BE2C (cell line): ENCODE data around the gene BNIPL.

Experiments used
- DNase-seq: peaks from one replicate; pipeline ENCODE4 v3.0.0-alpha.2; 2020
- H3K27me3 ChIP-seq: fragments of 250-450 bp; sonication (Bioruptor Pico); 2 replicates; pipeline ENCODE4 v1.5.1; 2020; ENCODE audit warnings: mild to moderate bottlenecking
- H3K36me3 ChIP-seq: fragments of 250-450 bp; sonication (Bioruptor Pico); 2 replicates; pipeline ENCODE4 v1.5.1; 2020; ENCODE audit warnings: mild to moderate bottlenecking
- H3K4me1 ChIP-seq: fragments of 250-450 bp; sonication (Bioruptor Pico); 2 replicates; pipeline ENCODE4 v1.5.1; 2020
- H3K4me3 ChIP-seq: 2 replicates; pipeline ENCODE4 v1.5.1; 2011; ENCODE audit warnings: low read depth, low read length
- H3K9me3 ChIP-seq: fragments of 250-450 bp; sonication (Bioruptor Pico); 2 replicates; pipeline ENCODE4 v1.5.1; 2020
- TF ChIP-seq, protein P1 (sequence below): IDR thresholded peaks from 2 replicates; pipeline ENCODE4 v1.5.1; 2012; ENCODE audit warnings: mild to moderate bottlenecking, low read depth, low read length

BNIPL gene

DNA sequence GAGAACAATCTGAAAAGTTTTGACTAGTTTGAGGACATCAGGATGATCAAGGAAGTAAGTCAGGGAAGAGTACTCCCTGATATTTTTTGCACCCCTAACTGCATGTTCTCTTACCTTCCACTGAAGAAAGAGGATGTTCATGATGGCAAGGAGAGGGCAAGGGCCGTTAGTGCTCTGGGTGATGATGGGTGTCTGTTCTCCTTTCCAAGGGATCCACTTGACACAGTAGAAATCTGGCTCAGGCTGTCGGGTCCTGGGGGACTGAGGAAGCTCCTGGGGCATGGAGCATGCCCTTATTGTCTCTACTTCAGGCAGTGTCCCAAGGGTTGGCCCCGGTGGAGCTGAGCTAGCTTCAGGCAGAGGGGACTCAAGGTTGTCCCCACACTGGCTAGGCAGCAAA, 34.3 kb upstream of the BNIPL start:
- H3K4me3 ChIP-seq, result no peak overlapping the region
- H3K36me3 ChIP-seq, result no peaks in the 10 kb centered on the region; the same call in none of the 2 replicates
- H3K27me3 ChIP-seq, result no peaks in the 10 kb centered on the region
- TF ChIP-seq, protein P1, sequence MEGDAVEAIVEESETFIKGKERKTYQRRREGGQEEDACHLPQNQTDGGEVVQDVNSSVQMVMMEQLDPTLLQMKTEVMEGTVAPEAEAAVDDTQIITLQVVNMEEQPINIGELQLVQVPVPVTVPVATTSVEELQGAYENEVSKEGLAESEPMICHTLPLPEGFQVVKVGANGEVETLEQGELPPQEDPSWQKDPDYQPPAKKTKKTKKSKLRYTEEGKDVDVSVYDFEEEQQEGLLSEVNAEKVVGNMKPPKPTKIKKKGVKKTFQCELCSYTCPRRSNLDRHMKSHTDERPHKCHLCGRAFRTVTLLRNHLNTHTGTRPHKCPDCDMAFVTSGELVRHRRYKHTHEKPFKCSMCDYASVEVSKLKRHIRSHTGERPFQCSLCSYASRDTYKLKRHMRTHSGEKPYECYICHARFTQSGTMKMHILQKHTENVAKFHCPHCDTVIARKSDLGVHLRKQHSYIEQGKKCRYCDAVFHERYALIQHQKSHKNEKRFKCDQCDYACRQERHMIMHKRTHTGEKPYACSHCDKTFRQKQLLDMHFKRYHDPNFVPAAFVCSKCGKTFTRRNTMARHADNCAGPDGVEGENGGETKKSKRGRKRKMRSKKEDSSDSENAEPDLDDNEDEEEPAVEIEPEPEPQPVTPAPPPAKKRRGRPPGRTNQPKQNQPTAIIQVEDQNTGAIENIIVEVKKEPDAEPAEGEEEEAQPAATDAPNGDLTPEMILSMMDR, result no peak
- H3K9me3 ChIP-seq, result no peaks in the 10 kb centered on the region
- no peak for DNase-seq
- H3K4me1 ChIP-seq, result no peaks in the 10 kb centered on the region

DNA sequence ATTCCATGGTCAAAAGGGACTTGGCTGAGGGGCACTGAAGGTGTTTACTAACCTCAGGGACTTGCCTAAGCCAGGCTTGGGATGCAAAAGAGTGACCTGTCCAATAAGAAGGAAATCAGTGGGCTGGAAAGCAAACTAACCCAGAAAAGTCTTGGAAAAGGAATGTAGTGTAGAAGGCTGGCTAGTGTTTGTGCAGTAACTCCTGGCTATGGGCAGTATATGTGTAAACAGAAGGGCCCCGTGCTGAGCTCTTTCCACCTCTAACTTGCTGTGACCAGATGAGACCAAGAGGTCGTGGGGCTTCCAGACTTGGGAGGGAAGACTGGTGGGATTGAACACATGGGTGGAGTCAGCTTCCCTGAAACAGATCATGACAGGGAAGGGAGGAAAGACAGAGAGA, 33.8 kb upstream of the BNIPL start:
- TF ChIP-seq, protein P1, result no peak
- DNase-seq, result no peak
- H3K4me1 ChIP-seq, result no peaks in the 10 kb centered on the region

DNA sequence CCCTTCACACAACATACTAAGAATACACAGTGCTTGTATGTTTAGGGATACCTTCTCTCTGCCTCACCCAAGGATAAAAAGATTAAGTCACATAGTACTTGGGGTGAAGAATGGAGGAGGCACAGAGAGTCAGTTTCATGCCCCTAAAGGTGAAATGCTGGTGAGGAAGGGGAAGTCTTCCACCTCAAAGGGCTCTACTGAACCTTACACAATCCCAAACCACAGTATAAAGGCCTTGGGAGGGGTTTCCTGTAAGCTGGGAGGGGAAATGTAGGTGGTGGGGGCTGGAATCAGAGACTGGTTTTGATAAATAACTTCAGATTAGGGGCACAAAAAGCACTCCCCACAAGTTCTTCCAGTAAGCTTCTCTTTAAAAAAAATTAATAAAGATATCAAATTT, 33.2 kb upstream of the BNIPL start:
- H3K36me3 ChIP-seq, result no peaks in the 10 kb centered on the region; the same call in none of the 2 replicates
- TF ChIP-seq, protein P1, result no peak
- H3K4me3 ChIP-seq, result no peak overlapping the region
- DNase-seq, result no peak
- H3K27me3 ChIP-seq, result no peaks in the 10 kb centered on the region
- no peaks in the 10 kb centered on the region for H3K9me3 ChIP-seq
- no peaks in the 10 kb centered on the region for H3K4me1 ChIP-seq

More for the DNA sequence above, 33.8 kb upstream of the BNIPL start:
- Histone ChIP-seq H3K4me3 (no peak overlapping the region), H3K36me3 (no peaks in the 10 kb centered on the region; the same call in none of the 2 replicates), H3K9me3 (no peaks in the 10 kb centered on the region), H3K27me3 (no peaks in the 10 kb centered on the region)

DNA sequence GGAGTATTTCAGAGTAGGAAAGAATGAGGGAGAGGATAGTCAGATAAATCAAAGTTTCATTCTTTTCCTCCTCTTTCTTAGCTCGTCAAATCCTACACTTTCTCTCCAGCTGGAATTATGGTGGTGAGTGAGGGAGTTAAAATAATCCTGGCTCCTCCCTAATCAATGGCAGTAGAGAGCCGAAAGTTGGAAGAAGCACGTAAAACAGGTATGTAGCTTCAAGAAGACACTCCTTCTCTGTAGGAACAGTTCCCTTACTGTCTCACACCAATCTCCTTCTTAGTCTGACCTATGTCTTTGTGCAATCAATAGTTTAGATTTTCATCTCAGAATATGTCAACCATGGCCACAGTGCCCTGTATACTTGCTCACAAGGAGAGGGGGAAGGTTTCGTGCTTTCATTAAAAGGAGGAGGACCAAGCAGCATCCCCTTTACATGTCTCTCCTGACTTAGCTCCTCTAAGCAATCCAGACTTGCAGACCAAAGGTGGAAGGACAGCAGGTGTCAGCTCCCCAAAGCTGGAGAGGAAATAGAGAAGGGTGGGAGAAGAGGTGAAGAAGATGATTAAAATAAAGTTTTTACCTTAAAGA, 30.6 kb upstream of the BNIPL start:
- peak overlapping the region; percentile 72 for H3K4me3 ChIP-seq
- no peak for DNase-seq
- TF ChIP-seq, protein P1, result no peak
- no peaks in the 10 kb centered on the region for H3K9me3 ChIP-seq
- H3K36me3 ChIP-seq, result no peaks in the 10 kb centered on the region; the same call in 1 of the 2 replicates
- no peaks in the 10 kb centered on the region for H3K4me1 ChIP-seq
- no peaks in the 10 kb centered on the region for H3K27me3 ChIP-seq

DNA sequence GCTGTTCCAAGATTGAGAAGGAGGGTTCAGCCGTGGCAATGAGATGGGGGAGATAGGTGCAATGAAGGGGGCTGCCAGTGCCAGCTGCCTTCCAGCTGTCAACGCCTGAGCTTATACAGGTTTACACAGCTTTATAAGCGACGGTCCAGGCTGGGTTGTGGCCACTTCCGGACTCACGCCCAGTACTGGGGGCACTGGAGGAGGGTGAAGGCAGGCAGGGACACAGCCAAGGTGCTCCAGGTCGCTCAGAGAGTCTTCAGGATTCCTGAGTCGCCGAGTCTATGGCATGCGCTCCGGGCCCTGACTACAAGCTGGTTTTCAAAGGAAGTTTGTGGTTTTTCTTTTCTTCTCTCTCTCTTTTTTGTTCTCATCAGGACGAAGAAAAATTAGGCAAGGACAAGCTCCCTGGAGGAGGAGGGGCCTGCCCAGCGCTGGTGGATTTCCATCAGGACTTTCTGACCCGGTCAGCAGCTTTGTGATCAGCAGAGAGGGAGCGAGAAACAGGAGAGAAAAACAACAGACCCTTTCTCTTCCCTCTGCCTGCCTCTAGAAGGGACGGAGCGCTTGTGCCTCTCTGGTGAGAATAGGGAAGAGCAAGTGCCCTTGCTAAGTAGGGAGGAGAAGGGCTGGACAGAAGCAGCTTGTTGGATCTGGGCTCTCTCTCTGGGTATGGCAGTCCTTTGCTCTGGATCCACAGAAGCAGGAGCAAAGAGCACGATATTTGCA, 29.9 kb upstream of the BNIPL start, which contains the start of gene MINDY1:
TSS of gene MINDY1 (minus strand) at position 576 of the 726 bp plus-strand sequence. CDS start 4,285 bp downstream, outside the sequence.
- Histone ChIP-seq H3K4me3 (peak within 1 kb of the TSS; percentile 83), H3K36me3 (no peaks in the 10 kb centered on the region; the same call in 1 of the 2 replicates), H3K27me3 (no peaks in the 10 kb centered on the region), H3K4me1 (no peaks in the 10 kb centered on the region), H3K9me3 (no peaks in the 10 kb centered on the region)
- TF ChIP-seq, protein P1, result peak; percentile 63
- peak; percentile 80 for DNase-seq

DNA sequence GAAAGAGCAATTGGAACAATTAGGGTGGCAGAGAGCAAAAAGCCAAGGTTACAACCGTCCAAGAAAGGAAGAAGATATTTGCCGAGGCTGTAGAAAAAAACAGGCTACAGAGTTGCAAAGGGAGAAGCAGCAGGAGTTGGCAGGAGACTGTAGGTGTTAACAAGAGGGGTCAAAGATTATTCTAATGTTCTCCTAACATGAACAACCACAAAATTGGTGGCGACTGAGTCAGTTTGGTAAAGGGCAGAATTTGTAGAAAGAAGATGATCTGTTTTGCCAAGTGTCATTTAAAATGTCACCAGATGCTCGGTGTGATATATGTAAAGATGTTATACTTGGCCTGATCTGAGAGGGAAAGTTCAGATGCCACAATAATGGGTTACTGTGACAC, 28.5 kb upstream of the BNIPL start:
- TF ChIP-seq, protein P1, result no peak
- H3K9me3 ChIP-seq, result no peaks in the 10 kb centered on the region
- H3K36me3 ChIP-seq, result no peaks in the 10 kb centered on the region
- peak overlapping the region; percentile 83 for H3K4me3 ChIP-seq
- no peaks in the 10 kb centered on the region for H3K27me3 ChIP-seq
- no peak for DNase-seq
- no peaks in the 10 kb centered on the region for H3K4me1 ChIP-seq
